AG04450 (cell line): ENCODE results near the gene MRPS16. TPM values are rescaled to one million over a fixed set of nuclear protein-coding genes. Genes with fewer than 3 reads are reported as not detected.

Experiments used
- CTCF ChIA-PET: fragments of 300-600, 350-600 bp; formaldehyde crosslinking; extraction: SDS; loops from one replicate; lab custom pipeline; 2022; ENCODE audit warnings: antibody characterized with exemption, inconsistent platforms; lab: Charles Lee
- POLR2A ChIA-PET: fragments of 350-600 bp; formaldehyde crosslinking; extraction: SDS; loops from one replicate; lab custom pipeline; 2021; ENCODE audit warnings: antibody characterized with exemption, inconsistent platforms; lab: Yijun Ruan, JAX
- DNase-seq: peaks from one replicate; pipeline ENCODE4 v3.0.0-alpha.2; 2011; ENCODE audit warnings: low read depth, low spot score
- H3K27ac ChIP-seq: one replicate; pipeline ENCODE4 v1.5.1; 2012; ENCODE audit warnings: low read depth, low read length, control low read depth
- H3K27me3 ChIP-seq: one replicate; pipeline ENCODE4 v1.6.0; 2012; ENCODE audit warnings: low read length; ENCODE audit not compliant: control insufficient read depth, insufficient read depth
- H3K4me3 ChIP-seq: 2 replicates; pipeline ENCODE4 v1.5.1; 2011; ENCODE audit warnings: mild to moderate bottlenecking, low read depth, low read length, control low read depth
- H3K9me3 ChIP-seq: 2 replicates; pipeline ENCODE4 v1.5.1; 2012; ENCODE audit warnings: low read length; ENCODE audit not compliant: control insufficient read depth, insufficient read depth
- CTCF ChIP-seq: IDR thresholded peaks from 2 replicates; pipeline ENCODE4 v1.5.1; 2011; ENCODE audit warnings: low read depth, low read length, control low read depth, inconsistent platforms
- polyA plus RNA-seq: library from polyadenylated mRNA; depleted of rRNA; stranded (reverse); fragments of >200 nt; gene quantifications from 2 replicates; pipeline ENCODE4 v1.2.3, GENCODE V29; 2011

Gene MRPS16
- polyA plus RNA-seq, 1 experiment = 67.7 TPM

GRCh38 chr10:73211106-73211811 lies 41.2 kb downstream of the MRPS16 start:
- Histone ChIP-seq H3K27me3 (no peaks in the 10 kb centered on the region), H3K9me3 (peaks cover 4% of the 10 kb centered on the region; the same call in 1 of the 2 replicates), H3K27ac (no peak overlapping the region), H3K4me3 (no peak overlapping the region)
- TF ChIP-seq CTCF = no peak
- no peak for DNase-seq
- ChIA-PET POLR2A (no interaction called here), CTCF (no interaction called here)

GRCh38 chr10:73210395-73211105 lies 41.9 kb downstream of the MRPS16 start:
- POLR2A ChIA-PET = no interaction called here
- CTCF ChIA-PET = no interaction called here
- Histone ChIP-seq H3K4me3 (no peak overlapping the region), H3K27ac (no peak overlapping the region), H3K27me3 (no peaks in the 10 kb centered on the region), H3K9me3 (peaks cover 4% of the 10 kb centered on the region; the same call in 1 of the 2 replicates)
- no peak for DNase-seq
- no peak for TF ChIP-seq CTCF

DNA sequence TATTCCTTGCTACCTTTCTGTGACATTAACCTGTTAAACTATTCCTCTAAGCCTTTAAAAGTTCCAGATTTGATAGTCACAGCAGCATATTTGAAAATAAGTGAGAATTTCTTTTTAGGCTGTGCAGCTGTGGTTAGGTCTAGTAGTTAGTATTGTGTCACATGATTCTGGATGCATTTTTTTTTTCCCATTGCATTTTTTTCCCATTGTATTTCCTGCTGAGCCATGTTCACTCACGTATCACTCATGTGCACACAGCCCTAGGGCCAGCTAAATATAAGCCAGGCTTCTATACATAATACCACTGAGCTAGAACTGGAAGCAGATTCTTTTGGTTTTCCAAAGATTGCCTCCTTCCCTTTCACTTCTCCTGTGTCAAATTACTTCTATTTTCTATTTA lies 42.7 kb downstream of the MRPS16 start:
- CTCF ChIA-PET = interaction anchor here (2.6 kb wide), 1 partner anchor 51 kb away, joined by 6 read pairs; no protein-coding TSS in a partner anchor
- no peak overlapping the region for H3K27ac ChIP-seq
- POLR2A ChIA-PET = no interaction called here
- H3K4me3 ChIP-seq = no peak overlapping the region
- no peak for TF ChIP-seq CTCF
- peaks cover 4% of the 10 kb centered on the region; the same call in 1 of the 2 replicates for H3K9me3 ChIP-seq
- H3K27me3 ChIP-seq = no peaks in the 10 kb centered on the region
- DNase-seq = no peak

DNA sequence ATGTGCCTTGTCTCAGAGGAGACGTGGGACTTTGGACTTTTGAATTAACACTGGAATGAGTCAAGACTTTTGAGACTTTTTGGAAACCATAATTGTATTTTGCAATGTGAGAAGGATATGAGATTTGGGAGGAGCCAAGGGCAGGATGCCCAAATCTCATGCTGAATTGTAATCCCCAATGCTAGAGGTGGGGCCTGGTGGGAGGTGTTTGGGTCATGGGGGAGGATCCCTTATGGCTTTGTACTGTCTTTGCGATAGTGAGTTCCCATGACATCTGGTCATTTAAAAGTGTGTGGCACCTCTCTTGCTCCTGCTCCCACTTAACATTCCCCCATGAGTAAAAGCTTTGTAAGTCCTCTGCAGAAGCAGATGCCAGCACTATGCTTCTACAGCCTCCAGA lies 44.6 kb downstream of the MRPS16 start:
- Histone ChIP-seq H3K4me3 (no peak overlapping the region), H3K9me3 (peaks cover 4% of the 10 kb centered on the region; the same call in 1 of the 2 replicates), H3K27me3 (no peaks in the 10 kb centered on the region), H3K27ac (no peak overlapping the region)
- no peak for TF ChIP-seq CTCF
- CTCF ChIA-PET = interaction anchor here (2.6 kb wide), 1 partner anchor 49 kb away, joined by 6 read pairs; no protein-coding TSS in a partner anchor
- POLR2A ChIA-PET = no interaction called here
- no peak for DNase-seq

DNA sequence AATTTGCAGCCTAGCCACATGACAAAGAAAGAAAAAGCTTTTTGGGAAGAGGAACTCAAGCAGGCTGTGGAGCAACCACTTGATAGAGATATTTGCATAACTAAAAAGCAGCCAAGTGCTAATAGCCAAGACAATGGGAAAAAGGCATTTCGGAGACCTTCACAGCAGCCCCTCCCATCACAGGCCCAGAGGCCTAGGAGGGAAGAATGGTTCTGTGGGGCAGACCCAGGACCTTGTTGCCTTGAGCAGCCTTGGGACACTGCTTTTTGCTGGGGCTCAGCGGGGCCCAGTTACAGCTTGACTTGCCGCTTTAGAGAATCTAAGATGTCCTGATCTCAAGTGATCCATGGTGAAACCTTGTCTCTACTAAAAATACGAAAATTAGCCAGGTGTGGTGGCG lies 46.1 kb downstream of the MRPS16 start:
- no peak for TF ChIP-seq CTCF
- Histone ChIP-seq H3K9me3 (peaks cover 4% of the 10 kb centered on the region; the same call in 1 of the 2 replicates), H3K4me3 (no peak overlapping the region), H3K27me3 (no peaks in the 10 kb centered on the region), H3K27ac (no peak overlapping the region)
- POLR2A ChIA-PET = no interaction called here
- CTCF ChIA-PET = no interaction called here
- no peak for DNase-seq
